ENCODE results near the gene PMEL.
"Not testable (repeated sequence)": the region's sequence is repeated elsewhere in the genome, so short reads cannot be mapped to it uniquely, and the experiment has no call there.

The PMEL gene

DNA sequence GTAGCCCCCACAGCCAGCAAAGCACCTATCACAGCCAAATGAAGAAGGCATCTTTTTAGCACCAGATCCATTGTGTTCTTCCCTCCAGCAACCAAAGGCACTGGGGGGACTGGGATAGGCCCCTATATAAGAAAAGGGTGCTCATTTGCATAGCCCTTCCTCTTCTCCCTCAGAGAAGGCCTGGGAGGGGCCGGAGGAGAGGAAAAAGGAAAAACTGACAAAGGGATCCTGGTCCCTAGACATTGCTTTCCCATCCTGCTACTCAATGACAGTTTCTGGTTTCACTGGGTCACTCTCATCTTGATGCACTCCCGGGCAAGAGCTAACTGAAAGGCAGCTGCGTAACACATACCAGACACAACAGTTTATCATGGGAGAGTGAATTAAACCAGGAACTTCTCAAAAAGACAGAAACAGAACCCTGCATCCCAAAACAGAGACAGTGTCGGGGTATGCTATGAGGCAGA is at the start of gene PMEL:
PMEL (minus strand) TSS at position 102 of the 467 bp plus-strand sequence; CDS start at position 71, 31 bp downstream.
- no peak for DNase-seq

DNA sequence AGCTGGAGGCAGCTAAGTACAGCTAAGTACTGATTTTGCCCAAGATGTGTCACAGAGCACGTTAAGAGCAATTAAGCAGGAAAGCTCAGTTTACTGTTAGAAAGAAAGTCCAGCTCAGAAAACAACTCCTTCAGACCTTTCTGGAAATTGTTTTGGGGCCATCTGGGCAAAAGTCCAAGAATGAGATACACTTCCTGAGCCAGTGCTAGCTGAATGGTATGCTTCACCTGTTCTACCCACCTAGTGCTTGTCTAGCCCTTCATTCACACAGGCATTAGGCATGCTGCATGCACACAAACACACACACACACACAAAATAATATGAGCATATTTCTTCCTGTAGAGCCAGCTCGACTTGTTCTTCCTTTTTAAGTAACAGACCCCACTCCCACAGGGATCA is 48.4 kb upstream of the PMEL start:
- DNase-seq: no peak

DNA sequence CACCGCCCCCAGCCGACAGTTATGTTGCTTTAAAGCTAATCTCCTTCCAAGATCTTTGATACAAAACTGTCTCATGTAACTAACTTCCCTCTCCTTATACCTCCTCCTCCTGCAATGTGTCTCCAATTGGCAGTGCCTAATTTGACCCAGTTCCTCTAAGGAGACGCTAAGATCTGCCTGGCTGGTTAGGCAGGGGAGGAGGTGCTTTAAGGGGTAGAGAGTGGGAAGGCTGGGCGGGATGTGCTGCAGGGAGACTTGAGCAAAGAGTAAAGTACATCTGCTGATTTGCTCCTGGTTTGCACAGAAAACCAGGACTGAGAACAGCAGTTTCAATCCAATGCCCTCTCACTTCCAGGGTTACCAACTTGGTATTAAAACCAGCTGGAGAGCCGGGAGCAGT is 47.6 kb upstream of the PMEL start:
- no peak for DNase-seq

DNA sequence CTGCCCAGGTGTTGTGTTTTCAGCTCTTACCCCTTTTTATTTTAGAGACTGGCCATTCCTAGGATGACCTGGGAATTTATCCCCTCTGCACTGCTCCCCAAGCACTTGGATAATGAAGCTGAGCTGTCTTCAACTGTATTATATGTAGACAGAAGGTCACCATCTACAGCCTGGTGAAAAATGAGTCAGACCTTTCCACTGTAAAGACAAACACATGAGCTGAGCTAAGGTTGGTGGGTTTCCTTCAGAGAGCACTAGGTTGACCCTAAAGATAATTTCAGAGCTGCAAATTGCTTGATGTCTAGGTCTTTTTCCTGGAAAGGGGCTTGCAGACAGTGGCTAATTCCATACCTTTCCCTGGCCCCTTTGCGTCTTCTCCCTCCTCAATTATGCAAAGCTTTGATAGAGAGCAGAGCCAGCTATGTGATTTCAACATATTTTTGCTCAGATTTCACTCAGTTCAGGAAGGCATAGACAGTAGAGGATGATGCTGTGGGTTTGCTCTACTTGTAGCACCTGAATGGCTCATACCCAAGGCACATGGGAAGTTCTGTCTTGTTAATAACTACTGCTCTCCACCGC is 45.8 kb upstream of the PMEL start:
- DNase-seq: no peak

DNA sequence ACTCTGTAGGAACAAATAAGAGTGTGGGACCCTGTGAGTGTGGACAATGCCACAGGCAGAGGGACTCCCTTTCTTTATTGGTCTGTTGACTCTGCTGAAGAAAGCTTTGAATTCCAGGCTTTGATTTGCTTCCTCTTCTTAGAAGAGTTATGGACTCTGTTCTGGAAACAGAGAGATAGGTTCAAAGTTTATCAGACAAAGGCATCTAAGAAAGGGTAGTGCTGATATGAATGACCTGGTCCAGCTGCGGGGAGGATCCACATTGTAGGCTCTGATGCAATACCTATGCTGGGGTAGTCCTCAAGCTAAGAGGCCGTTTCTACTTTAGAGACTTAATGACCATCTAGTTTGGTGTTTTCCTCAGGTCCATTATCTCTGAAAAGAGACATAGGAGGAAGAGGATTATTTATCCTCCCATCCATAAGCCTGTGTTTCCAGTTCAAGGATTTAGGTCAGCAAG is 44.3 kb upstream of the PMEL start:
- no peak for DNase-seq

DNA sequence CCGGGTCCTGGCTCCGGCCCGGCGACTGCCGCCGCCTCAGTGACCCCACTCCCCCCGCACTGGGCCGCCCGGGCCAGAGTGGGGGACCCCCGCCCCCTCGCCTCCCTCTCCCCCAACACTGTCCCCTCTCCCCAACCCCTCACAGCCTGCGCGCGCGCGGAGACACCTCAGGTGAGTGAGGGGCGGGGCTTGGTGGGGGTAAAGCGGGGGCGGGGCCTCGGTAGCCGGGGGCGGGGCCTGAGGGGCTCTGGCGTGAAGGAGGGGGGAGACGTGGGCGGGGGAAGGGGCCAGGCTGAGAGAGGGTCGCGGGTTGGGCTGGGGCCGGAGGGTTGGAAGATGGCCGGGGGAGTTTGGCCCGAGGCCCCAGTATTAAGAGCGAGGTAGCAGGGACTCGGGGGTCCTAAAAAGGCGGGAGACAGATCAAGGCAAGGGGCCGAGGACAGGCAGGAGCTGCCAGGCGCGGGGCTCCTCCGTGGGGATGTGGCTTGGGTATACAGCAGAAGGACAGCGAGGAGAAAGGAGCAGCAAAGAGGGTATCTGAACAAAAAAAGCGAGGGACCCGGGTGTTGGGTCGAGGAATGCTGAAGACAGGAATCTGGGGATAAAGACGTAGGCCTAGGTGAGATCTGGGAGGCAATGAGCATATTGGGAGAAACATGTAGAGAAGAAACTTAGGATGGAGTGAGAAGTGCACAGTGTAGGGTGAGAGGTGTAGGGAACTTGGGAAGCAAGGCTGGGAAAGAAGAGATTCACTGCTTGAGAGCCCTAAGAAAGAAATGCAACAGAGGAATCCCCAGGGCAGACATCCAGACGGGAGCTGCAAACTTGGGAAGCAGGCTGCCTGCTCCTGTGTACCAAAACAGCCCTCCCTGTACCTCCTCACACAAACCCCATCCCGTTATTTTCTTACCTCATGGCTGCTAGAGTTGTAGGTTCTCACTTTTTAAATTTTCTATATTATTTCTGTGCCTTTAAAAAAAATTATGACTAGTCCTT is 42.0 kb upstream of the PMEL start:
- DNase-seq: no peak

DNA sequence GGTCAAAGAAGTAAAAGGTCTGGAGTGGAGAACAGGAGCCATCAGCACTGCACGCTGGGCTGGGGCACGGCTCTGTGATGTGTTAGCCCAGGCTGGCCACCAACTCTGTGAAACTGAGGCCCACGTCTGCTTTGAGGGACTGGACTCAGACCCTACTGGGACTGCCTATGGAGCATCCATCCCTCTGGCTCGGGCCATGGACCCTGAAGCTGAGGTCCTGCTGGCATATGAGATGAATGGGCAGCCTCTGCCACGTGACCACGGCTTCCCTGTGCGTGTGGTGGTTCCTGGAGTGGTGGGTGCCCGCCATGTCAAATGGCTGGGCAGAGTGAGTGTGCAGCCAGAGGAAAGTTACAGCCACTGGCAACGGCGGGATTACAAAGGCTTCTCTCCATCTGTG is 38.4 kb upstream of the PMEL start:
- DNase-seq: no peak

DNA sequence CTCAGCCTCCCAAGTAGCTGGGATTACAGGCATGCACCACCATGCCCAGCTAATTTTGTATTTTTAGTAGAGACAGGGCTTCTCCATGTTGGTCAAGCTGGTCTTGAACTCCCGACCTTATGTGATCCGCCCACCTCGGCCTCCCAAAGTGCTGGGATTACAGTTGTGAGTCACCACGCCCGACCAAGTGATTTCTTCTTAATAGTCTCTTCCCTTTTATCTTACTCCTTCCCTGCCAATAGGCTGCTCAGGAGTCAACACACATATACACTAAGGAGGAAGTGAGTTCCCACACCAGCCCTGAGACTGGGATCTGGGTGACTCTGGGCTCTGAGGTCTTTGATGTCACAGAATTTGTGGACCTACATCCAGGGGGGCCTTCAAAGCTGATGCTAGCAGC is 37.5 kb upstream of the PMEL start:
- not testable (repeated sequence) for DNase-seq

DNA sequence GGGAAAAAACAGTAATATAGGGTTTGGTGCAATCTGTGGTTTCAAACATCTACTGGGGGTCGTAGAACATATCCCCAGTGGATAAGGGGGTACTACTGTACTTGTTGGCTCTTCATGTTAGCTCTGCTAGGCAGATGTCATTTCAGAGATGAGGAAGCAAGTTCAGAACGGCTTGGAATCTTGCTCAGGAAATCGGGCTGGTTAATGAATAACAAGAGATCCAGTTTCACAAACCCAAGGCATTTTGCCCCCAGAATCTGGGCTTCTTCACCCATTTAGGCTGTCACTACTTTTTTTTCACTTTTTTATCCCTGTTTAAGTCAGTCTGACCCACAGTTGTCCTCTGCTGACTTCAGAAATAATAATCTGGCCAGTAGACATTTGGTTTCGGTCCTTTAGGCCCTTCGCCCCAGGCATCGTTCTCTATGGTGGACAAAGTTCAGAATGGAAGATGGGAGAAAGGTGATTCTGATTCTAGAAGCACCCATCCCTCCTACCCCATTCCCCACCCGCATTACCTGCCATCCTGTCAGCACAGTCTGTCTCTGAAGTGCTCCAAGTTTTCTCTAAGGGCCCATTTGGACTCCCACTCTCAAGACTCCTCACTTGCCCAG is 35.8 kb upstream of the PMEL start:
- DNase-seq: no peak

DNA sequence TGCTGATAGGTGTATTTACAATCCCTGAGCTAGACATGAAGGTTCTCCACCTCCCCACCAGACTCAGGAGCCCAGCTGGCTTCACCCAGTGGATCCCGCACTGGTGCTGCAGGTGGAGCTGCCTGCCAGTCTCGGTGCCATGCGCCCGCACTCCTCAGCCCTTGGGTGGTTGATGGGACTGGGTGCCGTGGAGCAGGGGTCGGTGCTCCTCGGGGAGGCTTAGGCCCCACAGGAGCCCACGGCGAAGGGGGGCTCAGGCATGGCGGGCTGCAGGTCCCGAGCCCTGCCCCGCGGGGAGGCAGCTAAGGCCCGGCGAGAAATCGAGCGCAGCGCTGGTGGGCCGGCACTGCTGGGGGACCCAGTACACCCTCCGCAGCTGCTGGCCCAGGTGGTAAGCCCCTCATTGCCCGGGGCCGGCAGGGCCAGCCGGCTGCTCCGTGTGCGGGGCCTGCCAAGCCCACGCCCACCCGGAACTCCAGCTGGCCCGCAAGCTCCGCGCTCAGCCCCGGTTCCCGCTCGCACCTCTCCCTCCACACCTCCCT is 34.2 kb upstream of the PMEL start:
- DNase-seq: not testable (repeated sequence)

DNA sequence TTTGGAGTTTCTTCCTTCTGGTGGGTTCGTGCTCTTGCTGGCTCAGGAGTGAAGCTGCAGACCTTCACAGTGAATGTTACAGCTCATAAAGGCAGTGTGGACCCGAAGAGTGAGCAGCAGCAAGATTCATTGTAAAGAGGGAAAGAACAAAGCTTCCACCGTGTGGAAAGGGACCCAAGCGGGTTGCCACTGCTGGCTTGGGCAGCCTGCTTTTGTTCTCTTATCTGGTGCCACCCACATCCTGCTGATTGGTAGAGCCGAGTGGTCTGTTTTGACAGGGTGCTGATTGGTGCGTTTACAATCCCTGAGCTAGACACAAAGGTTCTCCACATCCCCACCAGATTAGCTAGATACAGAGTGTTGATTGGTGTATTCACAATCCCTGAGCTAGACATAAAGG is 33.7 kb upstream of the PMEL start:
- not testable (repeated sequence) for DNase-seq

DNA sequence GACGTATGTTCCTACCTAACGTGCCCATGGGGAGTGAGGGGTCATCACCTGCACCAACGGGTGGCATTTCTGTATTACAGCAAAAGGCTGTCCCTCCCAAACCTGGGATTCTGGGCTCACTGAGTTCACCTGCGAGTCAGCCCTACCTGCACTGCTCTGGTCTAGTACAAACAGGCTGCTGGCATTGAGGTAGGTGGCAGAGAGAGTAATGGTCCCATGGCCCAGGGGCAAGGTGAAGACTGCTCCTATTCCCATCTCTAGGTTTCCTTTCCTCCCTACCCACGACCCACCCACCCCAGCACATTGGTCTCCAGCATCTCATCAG is 31.7 kb upstream of the PMEL start:
- no peak for DNase-seq

DNA sequence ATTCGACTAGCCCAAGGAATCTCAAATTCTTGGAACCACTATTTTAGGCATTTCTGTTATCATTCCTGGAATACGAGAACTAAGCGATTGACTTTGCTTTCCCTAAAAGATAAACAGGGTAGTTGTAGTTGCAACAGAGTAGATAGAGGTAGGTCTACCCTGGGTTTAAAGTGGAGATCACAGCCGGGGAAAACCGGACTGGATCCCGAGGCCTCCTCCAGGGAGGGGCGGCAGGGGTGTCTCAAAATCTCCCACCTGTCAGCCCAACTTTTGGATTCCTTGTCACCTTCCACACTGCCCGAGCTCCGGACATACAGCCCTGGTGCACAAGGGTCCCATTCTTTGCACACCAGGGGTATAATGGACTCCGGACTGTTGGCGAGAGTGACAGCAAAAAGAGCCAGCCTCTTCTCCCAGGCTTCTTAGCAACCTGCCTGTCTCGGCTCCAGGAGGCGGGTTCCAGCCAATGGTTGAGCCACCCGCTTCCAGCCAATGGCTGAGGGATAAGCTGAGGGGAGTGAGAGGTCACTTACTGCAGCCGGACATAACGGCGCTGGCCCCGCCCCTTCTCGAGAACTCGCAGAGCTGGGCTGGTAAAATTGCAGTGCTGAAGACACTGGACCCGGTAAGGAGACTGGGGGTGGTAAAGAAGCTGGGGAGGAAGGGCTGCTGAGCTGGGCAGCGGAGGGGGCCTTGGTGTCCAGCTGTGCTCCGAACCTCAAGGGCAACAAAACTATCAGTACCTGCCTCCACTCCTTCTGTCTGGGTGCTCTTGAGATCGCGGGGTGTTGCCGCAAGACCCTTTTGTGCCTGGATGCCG is 31.1 kb upstream of the PMEL start, which contains the start of gene SUOX:
SUOX (plus strand) TSS at position 562 of the 820 bp plus-strand sequence. CDS start 4,946 bp downstream, outside the sequence.
- peak; percentile 82 for DNase-seq

DNA sequence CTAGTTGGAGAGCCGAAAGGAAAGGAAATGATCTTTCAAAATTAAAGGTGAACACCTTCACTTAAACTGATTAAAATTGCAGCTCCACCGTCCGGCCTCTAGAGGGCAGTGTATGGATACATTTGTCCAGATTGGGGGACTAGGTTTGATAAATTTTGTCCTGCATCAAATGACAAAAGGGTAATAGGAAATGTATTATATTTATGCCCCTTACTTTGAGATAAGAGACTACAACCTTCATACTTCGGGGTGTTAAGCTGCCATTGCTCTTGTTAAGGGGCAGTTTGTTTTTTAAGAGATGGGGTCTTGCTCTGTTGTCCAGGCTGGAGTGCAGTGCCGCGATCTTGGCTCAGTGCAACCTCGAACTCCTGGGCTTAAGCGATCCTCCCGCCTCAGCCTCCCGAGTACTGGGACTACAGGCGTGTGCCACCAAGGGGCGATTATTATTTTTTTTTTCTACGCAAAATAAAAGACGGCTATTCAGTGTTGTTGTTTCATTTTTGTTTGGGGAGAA is 30.4 kb upstream of the PMEL start:
- DNase-seq: peak; percentile 34

DNA sequence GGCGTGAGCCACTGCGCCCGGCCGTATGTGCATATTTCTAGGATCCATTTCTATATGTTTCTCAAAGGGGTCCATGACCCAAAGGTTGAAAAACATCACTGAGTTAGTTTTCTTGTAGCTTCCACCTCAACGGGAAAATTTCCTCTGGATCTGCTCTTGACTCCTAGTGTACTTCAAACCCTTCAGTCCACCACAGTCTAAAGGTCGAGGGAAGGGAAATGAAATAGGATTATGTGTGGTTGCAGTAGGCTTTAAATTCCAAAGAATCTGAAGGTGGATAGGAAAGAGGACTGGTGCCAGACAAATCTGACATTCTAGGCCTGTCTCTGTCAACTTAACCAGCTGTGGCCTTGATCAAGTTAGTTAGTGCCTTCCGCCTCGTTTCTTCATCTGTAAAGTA is 29.5 kb upstream of the PMEL start:
- no peak for DNase-seq

DNA sequence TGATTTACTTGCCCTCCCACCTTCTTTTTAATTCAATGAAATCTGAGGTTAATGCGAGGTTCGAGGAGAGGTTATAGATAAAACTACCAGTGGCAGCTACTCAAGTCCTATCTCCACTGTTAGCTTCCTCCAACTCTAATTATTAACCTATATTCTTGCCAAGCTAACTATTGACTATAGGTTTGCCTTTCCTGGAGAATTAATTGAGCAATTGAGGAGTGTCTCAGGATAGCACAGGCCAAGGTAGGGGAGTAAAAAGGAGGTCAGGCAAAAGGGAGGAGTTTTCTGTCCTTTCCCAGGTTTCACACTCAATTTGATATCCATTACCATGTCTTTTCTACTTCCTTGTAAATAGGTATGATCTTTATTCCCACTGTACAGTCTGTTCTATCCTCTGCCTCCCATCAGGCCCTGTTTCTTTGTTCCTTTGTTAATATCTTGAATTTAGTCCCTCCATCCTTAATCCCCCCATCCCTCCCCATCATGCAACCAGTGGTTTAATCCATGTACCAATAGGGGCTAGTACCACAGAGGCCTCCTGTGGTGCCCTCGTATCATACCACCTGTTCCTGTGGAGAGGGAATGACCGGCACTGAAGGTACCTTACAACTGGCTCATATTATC is 27.5 kb upstream of the PMEL start:
- DNase-seq: no peak

DNA sequence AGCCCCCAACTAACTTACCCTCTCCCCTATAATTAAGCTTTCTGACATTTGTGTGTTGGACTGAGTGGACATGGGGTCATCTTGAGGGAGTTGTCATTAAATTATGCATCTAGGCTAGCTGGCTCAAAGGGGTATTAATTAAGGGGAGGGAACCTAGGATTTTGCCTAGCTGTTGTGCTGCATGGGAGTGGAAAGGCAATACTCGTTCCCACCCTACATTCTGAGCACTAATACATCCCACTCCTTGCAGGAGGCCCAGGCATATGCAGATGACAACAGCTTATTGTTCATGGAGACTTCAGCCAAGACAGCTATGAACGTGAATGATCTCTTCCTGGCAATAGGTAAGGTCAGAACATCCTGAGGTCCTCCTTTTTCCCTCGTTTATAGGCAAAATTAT is 25.3 kb upstream of the PMEL start:
- no peak for DNase-seq

DNA sequence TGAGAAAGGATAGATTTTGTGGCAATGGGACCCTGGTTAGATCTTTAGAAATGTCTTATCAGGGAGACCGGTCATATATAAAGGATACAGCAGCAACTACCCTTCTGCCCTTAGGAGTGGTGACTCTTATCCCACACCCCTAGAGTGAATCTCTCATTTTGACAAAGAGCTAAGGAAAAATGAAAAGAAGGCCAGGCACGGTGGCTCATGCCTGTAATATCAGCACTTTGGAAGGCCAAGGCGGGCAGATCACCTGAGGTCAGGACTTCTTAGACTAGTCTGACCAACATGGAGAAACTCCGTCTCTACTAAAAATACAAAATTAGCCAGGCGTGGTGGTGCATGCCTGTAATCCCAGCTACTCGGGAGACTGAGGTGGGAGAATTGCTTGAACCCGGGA is 20.1 kb upstream of the PMEL start:
- not testable (repeated sequence) for DNase-seq

DNA sequence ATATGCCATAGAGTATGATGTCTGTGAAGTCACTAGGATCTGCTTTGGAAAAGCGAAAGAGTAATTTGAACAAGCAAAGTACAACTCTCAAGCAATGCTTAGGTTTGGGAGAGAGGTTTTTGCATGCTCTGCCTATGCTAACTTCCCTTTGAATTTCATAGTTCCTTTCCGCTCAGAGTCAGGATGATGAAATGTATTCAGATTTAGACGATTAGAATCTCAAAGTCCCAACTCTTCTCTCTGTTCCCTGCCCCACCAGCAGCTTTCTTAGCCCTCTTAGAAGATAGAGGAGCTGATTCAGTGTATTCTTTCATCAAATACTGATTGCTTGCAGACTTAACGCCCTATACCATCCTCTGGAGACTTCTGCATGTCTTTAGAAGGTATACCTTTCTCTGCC is 19.5 kb upstream of the PMEL start:
- no peak for DNase-seq

DNA sequence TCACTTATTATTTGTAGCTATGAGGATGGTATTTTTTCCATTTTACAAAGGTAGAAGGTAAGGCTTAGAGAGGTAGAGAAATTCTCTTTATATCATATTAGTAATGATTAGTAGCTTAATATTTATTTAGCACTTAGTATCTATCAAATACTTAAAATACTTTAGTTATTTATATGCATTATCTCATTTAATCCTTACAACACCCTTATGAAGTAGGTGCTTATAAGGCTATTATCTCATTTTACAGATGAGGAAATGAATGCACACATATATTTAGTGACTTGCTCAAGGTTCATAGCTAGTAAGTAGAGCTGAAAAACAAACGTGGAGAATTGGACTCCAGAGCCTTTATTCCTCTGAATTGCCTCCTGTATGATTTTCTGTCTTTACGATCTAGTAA is 19.0 kb upstream of the PMEL start:
- DNase-seq: no peak

DNA sequence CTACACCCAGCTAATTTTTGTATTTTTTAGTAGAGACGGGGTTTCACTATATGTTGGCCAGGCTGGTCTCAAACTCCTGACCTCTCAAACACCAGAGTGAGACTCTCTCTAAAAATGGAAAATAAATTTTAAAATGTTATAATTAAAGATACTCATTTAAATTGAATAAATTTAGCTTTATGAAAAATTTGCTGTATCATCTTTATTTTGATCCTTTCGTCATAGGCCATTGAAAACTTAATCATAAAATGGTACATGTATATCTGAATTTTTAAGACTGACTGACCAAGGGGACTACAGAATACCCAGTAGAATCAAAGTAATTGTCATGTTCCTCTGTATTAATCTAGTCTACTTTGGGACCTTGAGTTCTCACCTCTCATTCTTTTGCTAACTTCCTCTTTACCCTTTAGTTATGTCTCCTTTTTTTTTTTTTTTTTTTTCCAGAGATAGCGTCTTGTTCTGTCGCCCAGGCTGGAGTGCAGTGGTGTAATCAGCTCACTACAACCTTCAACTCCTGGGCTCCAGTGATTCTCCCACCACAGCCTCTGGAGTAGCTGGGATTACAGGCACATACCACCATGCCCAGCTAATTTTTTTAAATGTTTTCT is 17.5 kb upstream of the PMEL start:
- no peak for DNase-seq

All from T1000 (cell line).